GM12865 (cell line): ENCODE data around the gene BEST3.
"Not testable (repeated sequence)": the region's sequence is repeated elsewhere in the genome, so short reads cannot be mapped to it uniquely, and the experiment has no call there.

Experiments
- DNase-seq: peaks from one replicate; pipeline ENCODE4 v3.0.0; 2010; ENCODE audit warnings: low read depth
- H3K4me3 ChIP-seq: 2 replicates; pipeline ENCODE4 v1.5.1; 2011; ENCODE audit warnings: mild to moderate bottlenecking, low read depth, low read length, control low read depth
- CTCF ChIP-seq: IDR thresholded peaks from 2 replicates; pipeline ENCODE4 v1.5.1; 2011; ENCODE audit warnings: low read length, control low read depth, low read depth, inconsistent platforms; ENCODE audit not compliant: insufficient read depth; ENCODE audit errors: missing control alignments

The BEST3 gene

GRCh38 chr12:69682110-69682755 is 16.9 kb downstream of the BEST3 start:
- DNase-seq, result no peak
- no peak overlapping the region for H3K4me3 ChIP-seq
- TF ChIP-seq CTCF, result no peak

GRCh38 chr12:69679119-69679518 is 20.0 kb downstream of the BEST3 start:
- TF ChIP-seq CTCF, result no peak
- H3K4me3 ChIP-seq, result no peak overlapping the region
- no peak for DNase-seq

- H3K4me3 ChIP-seq, result no peak overlapping the region
- DNase-seq, result no peak
- TF ChIP-seq CTCF, result no peak
Measured at GRCh38 chr12:69676257-69677012, 22.7 kb downstream of the BEST3 start.

GRCh38 chr12:69672195-69672594 is 26.9 kb downstream of the BEST3 start:
- no peak for DNase-seq
- no peak overlapping the region for H3K4me3 ChIP-seq
- TF ChIP-seq CTCF, result no peak

- no peak overlapping the region for H3K4me3 ChIP-seq
- TF ChIP-seq CTCF, result no peak
- DNase-seq, result no peak
Measured at GRCh38 chr12:69671597-69671996, 27.5 kb downstream of the BEST3 start.

- TF ChIP-seq CTCF, result no peak
- H3K4me3 ChIP-seq, result no peak overlapping the region
- DNase-seq, result no peak
Measured at GRCh38 chr12:69666798-69667197, 32.3 kb downstream of the BEST3 start.

GRCh38 chr12:69664930-69665377 is 34.1 kb downstream of the BEST3 start:
- DNase-seq, H3K4me3 ChIP-seq: not testable (repeated sequence)
